ENCODE measurements around the gene COLEC12.

GRCh38 chr18:419541-420175, 80.8 kb downstream of the COLEC12 start:
- TF ChIP-seq EP300 (IDR thresholded peaks at IDR 0.05; ENCODE audit: borderline replicate concordance in 1 of 2, control insufficient read depth in 1 of 2, low read depth in 2 of 2, low read length in 2 of 2), result no peak
- TF ChIP-seq POLR2A (IDR thresholded peaks at IDR 0.05; ENCODE audit: low read depth, low read length), result no peak
- TF ChIP-seq, protein P1, sequence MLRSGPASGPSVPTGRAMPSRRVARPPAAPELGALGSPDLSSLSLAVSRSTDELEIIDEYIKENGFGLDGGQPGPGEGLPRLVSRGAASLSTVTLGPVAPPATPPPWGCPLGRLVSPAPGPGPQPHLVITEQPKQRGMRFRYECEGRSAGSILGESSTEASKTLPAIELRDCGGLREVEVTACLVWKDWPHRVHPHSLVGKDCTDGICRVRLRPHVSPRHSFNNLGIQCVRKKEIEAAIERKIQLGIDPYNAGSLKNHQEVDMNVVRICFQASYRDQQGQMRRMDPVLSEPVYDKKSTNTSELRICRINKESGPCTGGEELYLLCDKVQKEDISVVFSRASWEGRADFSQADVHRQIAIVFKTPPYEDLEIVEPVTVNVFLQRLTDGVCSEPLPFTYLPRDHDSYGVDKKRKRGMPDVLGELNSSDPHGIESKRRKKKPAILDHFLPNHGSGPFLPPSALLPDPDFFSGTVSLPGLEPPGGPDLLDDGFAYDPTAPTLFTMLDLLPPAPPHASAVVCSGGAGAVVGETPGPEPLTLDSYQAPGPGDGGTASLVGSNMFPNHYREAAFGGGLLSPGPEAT (IDR thresholded peaks at IDR 0.05; ENCODE audit: low read depth), result no peak
- TF ChIP-seq NKRF (conservative IDR thresholded peaks at IDR 0.05), result no peak
- TF ChIP-seq, protein P2, sequence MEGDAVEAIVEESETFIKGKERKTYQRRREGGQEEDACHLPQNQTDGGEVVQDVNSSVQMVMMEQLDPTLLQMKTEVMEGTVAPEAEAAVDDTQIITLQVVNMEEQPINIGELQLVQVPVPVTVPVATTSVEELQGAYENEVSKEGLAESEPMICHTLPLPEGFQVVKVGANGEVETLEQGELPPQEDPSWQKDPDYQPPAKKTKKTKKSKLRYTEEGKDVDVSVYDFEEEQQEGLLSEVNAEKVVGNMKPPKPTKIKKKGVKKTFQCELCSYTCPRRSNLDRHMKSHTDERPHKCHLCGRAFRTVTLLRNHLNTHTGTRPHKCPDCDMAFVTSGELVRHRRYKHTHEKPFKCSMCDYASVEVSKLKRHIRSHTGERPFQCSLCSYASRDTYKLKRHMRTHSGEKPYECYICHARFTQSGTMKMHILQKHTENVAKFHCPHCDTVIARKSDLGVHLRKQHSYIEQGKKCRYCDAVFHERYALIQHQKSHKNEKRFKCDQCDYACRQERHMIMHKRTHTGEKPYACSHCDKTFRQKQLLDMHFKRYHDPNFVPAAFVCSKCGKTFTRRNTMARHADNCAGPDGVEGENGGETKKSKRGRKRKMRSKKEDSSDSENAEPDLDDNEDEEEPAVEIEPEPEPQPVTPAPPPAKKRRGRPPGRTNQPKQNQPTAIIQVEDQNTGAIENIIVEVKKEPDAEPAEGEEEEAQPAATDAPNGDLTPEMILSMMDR (IDR thresholded peaks at IDR 0.05 in 2 of 3, conservative IDR thresholded peaks at IDR 0.05 in 1 of 3; ENCODE audit: control insufficient read depth in 2 of 3, extremely low read depth in 1 of 3, insufficient read depth in 1 of 3, low read depth in 3 of 3, low read length in 3 of 3), result no peak
- no peak for TF ChIP-seq HDAC2 (IDR thresholded peaks at IDR 0.05)
- no peak for TF ChIP-seq ZZZ3 (IDR thresholded peaks at IDR 0.05; ENCODE audit: control insufficient read depth, insufficient read length, low read depth)
- TF ChIP-seq ETV6 (conservative IDR thresholded peaks at IDR 0.05 in 1 of 2, IDR thresholded peaks at IDR 0.05 in 1 of 2; ENCODE audit: borderline replicate concordance in 1 of 2, low read depth in 1 of 2), result no peak
- TF ChIP-seq SIX5 (IDR thresholded peaks at IDR 0.05; ENCODE audit: low read depth, low read length, severe bottlenecking), result no peak
- TF ChIP-seq FOXK2 (IDR thresholded peaks at IDR 0.05), result no peak
- TF ChIP-seq ZNF24 (IDR thresholded peaks at IDR 0.05), result no peak
- TF ChIP-seq SIN3A (IDR thresholded peaks at IDR 0.05; ENCODE audit: low read depth, low read length), result no peak

All from GM12878 (cell line).